GM18861 (cell line): ENCODE measurements around the gene GAS2L2.

ENCODE experiments used
- ATAC-seq: cut with Tn5 transposase; IDR thresholded peaks from one replicate; pipeline ENCODE4 v1.9.1; 2021; ENCODE audit not compliant: unreplicated experiment

The GAS2L2 gene

DNA sequence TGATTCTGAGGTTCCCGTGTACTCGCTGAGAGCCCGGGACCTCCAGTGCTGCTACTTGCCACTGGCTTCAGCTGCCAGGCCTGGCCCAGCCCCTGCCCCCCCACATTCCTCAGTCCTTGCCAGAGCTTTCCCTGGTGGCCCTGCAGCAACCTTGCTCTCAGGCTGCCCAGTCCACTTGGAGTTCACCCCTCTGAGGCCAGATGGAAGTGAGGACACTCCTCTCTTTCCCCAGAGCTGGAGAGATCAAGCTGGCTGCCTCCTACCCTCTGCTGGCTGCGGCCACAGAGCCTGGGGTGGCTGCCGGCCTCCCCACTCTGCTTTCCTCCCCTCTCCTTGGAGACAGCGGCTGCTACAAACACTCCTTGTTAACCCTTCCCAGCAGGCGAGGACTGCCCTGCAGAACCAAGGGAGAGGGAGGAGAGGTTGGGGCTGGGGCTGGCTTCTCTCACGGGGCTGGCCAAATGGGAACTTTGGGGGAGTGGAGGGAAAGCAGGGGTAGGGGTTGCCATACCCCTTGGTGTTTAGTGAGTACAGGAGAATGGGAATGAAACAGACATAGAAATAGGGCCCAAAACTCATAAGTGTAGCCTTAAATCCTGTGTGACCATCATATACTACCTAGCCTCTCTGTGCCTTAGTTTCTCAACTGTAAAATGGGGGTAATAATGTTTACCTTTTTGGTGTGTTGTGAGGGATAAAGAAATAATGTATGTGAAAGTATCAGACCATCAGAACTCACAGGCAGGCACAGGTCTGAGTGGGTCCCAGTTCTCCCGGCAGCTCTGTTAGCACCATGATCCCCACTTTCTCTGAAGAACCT lies at the start of gene GAS2L2:
GAS2L2 (minus strand) TSS at position 295 of the 820 bp plus-strand sequence. CDS start 389 bp downstream, outside the sequence.
- no peak for ATAC-seq

DNA sequence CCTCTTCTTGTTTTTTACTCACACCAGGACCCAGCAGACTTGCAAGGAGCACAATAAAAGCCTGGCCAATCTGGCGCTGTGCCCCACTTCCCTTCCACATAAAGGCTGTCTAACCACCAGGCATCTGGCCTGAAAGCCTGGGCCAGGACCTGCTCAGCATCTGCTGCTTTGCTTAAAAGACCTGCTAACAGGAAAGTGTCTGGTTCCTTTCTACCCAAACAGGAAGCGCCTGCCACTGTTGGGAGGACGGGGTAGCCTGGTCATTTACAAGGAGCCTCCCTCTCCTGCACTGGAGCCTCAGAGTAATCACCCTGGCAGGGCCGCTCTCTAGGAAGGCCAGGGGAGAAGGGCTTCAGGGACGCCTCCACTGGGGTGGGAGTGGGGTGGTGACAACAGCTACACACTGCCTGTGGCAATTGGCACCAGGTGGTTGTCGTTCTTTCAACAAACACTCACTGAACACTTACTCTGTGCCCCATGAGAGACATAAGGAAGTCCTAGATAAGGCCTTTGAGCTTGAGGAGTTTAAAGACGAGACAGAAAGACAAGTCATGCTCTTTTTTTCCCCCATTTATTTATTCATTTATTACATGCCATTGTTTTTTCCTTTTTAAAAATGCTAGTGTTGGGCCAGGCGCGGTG lies 48.7 kb upstream of the GAS2L2 start:
- no peak for ATAC-seq

- no peak for ATAC-seq
These were observed 46.9 kb upstream of the GAS2L2 start for GRCh38 chr17:35799942-35800341.

DNA sequence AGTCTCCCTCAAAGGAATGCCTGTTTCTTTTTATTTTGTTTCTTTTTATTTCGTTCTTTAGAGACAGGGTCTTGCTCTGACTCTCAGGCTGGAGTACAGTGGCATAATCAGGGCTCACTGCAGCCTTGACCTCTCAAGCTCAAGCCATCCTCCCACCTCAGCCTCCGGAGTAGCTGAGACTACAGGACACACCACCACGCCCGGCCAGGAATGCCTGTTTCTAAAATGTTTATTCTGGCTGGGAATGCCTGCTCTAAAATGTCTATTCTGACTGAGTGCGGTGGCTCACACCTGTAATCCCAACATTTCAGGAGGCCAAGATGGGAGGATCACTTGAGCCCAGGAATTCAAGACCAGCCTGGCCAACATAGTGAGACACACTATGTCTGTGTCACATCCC lies 44.9 kb upstream of the GAS2L2 start:
- no peak for ATAC-seq

DNA sequence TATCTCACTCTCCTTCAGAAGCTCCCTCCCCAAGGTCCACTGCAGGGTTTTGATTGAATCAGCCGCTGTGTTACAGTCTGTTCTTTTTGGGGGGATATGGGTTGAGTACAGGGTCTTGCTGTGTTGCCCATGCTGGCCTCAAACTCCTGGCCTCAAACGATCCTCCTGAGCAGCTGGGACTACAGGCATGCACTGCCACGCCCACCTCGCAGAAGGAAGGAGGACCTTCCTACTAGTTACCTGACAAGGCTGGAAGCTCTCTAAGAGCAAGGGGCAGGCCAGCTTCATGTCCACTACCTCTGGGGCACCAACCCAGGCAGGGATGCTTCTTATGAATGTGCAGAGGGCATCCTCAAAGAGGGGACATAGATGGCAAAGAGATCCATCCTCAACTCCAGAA lies 44.3 kb upstream of the GAS2L2 start:
- no peak for ATAC-seq

GRCh38 chr17:35796942-35797341 lies 43.9 kb upstream of the GAS2L2 start:
- ATAC-seq: no peak

DNA sequence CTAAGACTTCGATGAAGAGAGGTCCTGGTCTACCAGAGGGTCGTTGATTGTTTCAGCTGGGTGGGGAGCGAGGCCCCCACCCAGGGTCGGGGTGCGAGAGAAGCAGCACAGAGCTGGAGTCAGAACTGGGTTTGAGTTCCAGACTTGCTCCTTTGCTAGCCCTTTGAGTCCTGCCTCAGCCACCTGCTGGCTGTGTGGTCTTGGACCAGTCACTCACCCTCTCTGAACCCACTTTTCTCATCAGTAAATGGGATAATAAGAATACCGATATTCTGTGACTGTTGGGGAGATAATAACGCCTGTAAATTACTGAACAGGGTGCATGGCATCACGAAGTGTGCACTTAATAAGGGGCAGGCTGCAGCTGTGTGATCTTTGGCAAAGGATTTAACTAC lies 42.8 kb upstream of the GAS2L2 start:
- no peak for ATAC-seq

DNA sequence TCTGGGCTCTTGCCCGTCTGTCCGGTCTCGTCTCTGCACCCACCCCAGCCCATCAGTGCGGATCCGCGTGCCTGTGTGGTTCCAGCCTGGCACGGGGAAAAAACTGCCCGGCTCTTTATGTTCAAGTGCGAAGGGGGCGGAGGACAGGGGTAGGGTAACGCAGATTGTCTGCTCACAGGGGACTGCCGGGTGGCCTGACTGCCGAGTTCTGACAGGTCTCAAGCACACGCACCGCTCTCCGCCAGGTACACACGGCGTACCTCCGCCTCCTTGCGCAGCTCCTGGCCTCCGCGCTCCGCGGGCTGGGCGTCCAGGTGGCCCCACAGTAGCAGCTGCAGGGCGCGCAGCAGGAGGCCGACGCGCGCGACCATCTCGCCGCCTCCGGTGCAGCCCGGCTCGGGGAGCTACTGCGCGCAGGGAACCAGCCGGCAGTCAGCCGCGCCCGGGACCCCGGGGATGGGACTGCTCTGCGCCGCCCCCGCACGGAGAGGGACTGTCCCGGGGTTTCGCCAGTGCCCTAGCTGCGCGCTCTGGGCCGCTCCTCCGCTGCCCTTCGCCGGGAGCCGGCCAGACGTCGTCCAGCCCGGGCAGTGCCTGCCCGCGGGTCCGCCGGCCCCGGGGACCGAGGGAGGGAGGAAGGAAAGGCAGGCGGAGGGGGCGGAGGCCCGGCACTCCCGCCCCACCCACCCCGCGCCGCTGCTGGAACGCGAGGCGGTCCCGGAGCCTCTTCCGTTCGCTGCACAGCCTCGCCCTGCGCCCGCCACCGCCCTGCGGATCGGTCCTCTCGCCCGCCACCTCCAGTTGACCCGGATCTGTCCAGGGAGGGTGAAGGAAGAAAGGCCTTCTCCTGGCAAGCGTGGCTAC lies 42.2 kb upstream of the GAS2L2 start, which contains the start of gene MMP28:
MMP28 (minus strand) TSS at position 635 of the 864 bp plus-strand sequence; CDS start at position 371, 264 bp downstream.
- no peak for ATAC-seq

DNA sequence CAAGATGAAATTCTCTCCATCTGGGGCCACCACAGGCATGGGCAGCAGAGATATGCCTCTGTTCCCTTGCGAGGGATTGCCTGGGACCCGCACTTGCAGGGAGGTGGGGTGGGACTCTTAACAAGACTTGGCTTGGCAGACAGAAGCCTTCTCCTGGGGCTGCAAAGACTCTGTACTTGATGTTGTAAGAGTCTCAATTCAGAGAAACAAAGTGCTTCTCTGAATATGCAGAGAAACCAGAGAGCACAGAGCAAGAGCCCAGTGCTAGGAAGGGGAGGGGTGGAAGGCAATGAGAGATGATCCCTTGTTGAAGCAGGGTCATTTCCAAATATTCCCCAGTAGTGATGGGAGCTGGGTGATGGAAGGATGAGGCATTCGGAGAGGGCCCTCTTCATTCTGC lies 40.2 kb upstream of the GAS2L2 start:
- no peak for ATAC-seq

DNA sequence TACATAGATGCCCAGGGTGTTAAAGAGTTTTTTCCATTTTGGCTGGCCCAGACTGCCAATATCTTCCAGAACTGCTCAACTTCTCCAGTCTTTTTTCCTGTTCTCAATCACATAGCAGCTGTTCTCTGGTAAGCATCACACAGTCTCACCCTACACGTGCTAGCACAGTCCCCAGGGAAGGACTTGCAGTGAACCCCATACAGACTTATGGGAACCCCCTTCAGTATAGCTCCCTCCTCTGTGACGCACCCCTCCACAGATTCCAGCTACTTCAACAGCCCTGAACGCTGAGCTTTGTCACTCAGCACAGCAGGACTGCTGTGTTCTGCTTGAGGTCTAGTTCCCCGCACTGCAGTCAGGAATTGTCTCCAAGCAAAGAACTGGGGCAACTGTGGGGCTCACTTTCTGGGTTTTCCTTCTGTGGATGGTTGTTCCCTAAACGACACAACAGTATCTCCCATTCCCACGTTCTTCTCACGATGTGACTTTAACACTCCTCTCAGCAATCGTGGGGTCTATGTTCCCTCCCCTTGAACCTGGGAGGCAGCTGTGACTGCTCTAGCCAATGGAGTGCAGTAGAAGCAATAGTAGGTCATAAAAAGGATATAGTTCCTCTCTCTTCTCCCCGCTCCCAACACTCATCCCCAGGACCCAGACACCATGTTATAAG lies 38.8 kb upstream of the GAS2L2 start:
- ATAC-seq: no peak

DNA sequence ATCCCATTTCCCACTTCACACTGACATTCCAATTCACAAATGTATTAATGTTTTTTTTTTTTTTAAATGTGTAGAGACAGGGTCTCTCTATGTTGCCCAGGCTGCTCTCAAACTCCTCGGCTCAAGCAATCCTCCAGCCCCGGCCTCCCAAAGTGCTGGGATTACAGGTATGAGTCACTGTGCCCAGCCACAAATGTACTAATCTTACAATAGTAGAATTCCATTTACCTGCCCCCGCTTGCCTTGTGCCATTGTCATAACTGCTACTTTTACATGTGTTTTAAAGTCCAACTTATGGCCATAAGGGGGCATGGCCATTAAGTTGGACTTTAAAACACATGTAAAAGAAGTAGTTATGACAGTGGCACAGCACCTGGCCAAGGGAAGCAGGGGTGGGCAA lies 37.8 kb upstream of the GAS2L2 start:
- ATAC-seq: no peak

- ATAC-seq: no peak
These were observed 35.7 kb upstream of the GAS2L2 start for GRCh38 chr17:35788477-35789368.

GRCh38 chr17:35786941-35787432 lies 33.9 kb upstream of the GAS2L2 start:
- no peak for ATAC-seq

DNA sequence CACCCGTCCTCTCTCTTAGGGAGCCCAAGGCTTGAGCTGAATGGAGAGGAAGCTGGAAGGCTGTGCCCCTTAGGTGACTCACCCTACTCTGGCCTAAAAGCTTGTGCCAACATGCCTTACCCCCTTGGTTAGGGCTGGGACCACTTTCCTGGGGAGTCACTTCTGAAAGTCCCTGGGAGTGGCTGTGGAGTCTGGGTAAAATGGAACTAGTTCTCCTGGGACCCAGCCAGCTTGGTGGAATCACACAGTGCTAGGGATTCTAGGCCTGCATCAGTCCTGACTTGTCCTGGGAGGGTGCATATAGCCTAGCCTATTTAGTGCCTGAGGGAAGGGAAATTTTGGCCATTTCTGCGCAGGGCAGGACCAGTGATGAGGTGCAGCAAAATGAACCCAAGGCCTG lies 31.9 kb upstream of the GAS2L2 start:
- no peak for ATAC-seq

GRCh38 chr17:35780950-35781349 lies 27.9 kb upstream of the GAS2L2 start:
- no peak for ATAC-seq

DNA sequence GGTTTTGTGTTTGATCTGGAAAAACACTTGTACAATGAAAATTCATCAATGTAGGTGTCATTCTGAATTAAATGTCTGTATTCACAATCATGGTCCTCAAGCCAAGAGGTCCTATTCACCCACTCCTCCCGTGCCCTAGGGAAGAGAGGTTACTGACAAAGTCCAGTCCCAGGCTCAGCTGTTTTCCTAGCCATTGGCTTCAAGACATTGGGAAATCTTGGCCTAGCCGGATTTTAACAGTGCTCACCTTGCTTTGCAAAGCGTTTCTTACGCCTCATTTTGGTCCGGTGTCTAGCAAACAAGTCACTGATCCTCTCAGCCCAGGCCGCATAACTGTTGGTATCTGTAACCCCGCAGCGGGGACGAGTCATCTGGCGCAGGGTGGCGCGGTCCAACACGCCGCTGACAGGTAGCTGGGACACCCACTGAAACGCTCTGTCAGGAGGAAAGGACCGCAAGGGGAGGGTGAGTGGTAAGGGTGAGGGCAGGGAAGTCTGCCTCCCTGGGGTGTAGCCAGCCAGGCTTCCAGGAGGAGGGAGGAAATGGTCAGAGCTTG lies 25.7 kb upstream of the GAS2L2 start:
- ATAC-seq: no peak

DNA sequence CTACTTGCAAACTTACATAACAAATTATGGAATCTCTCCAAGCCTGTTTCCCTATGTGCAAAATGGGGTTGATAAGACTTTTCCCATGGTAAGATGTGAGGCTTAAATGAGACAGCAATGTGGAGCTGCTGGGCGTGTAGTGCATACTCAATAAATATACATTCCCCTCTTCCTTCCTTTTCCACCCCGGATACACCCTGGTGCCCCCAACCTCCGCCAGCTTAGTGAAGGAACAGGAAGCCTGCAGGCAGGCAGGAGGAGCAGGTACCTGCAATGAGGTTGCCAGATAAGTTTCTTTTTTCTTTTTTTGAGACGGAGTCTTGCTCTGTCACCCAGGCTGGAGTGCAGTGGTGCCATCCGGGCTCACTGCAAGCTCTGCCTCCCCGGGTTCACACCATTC lies 22.5 kb upstream of the GAS2L2 start:
- ATAC-seq: no peak

- ATAC-seq: no peak
These were observed 22.0 kb upstream of the GAS2L2 start for GRCh38 chr17:35775039-35775438.

DNA sequence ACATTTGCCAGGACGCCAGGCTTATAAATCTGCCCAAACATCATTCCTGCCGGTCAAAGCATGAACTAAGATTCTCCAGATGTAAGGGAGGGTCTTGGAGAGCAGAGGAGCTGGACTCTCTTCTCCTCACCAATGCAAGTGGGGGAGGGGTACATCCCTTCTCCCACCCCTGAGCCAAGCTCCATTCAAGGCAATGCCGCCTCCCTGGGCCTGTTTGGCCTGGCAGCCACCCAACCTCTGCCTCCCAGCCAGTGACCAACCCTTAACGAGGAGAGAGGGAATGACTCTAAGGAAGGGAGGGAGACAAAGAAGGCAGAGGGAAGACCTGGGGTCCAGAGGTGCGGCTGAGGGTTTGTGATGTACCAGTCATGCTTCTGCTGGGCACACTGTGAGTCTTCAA lies 21.5 kb upstream of the GAS2L2 start:
- no peak for ATAC-seq
